GM18507 (cell line): ENCODE data around the gene MGAT4C.

Experiments used
- DNase-seq: peaks from one replicate; pipeline ENCODE4 v3.0.0; 2011; ENCODE audit warnings: low read depth; ENCODE audit not compliant: insufficient read length; ENCODE audit errors: extremely low spot score
- FAIRE-seq: peaks from 2 replicates; lab custom pipeline; 2011; peaks lifted over from hg19 to GRCh38; lab: Jason Lieb, UNC

MGAT4C gene

DNA sequence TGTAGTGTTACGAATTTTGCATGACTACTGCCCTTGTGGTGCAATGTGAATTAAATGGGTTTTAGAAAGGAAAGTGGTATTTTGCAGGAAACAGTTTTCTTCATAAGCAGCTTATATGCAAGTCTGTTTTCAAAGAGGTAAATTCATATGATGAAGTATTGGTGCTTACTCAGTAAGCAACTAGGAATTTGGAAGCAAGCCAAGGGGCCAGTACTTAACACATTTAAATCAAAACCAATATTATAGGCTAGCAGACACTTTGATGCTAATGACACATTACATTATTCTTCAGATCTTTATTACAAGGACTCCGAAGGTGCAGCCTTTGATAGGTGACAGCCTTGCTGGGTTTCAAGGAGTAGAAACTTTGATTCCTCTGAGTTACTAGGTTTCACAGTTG, 23.1 kb downstream of the MGAT4C start:
- FAIRE-seq: no peak
- no peak for DNase-seq

DNA sequence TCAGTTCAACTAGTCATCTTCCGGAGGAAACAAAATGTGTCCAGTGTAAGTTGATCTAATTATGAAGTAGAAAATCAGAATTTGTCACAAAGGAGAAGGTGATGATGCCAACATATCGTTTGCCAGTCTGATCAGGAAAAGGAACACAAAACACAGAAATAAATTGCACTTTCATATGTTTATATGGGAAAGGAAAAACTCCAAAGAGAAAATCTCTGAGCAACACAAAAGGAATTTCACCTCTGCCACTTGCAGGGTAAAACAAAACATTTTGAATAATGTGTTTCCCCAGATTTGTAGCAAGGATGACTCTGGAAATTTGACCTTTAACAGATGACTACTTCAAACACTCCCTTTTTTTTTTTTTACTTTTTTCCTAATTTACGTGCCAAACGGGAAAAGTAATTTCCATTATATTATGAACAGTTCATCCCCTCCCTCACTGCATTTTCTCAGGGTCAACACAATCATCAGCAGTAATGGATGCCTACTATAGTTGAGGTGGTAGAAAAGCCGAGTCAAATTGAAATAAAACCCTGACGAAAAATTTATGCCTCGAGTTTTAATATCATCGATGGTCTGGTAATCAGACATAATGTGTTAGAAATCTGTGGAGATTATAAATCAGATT, 25.6 kb downstream of the MGAT4C start:
- no peak for DNase-seq

DNA sequence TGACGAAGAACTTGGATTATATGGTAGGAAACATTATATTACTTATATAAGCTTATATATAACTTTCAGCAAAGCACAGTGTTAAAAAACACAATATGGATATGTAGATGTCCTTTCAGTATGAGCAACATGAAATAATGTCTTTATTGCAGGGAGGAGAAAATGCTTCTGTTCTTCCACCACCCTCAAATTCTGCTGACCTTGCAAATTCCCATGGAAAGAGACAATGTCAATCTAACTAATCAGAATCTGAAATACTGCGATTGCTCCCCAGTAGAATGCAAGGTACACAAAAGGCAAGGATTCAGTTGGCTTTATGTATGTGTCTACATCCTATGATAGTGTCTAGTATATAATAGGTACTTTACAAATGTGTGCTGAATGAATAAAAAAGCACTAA, 26.4 kb downstream of the MGAT4C start:
- no peak for DNase-seq
- FAIRE-seq: no peak

More for the DNA sequence above, 25.6 kb downstream of the MGAT4C start:
- no peak for FAIRE-seq

DNA sequence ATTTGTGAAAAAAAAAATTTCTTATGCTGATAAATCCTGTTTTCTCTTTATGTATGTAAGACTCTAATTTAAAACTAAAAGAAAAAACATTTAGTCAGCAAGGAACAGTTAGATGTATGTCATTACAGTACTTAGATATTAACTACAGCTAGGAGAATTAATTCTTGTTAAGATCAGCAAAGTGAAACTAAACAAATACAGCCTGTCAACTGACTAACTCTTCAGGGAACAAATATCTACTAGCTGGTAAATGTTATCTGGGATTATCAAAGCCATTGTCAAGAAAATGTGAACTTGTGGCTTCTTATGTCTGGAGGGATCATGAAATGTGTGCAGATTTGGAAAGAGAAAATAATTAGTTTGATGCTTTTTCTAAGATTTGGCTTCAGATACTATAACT, 27.5 kb downstream of the MGAT4C start:
- no peak for FAIRE-seq
- DNase-seq: no peak

DNA sequence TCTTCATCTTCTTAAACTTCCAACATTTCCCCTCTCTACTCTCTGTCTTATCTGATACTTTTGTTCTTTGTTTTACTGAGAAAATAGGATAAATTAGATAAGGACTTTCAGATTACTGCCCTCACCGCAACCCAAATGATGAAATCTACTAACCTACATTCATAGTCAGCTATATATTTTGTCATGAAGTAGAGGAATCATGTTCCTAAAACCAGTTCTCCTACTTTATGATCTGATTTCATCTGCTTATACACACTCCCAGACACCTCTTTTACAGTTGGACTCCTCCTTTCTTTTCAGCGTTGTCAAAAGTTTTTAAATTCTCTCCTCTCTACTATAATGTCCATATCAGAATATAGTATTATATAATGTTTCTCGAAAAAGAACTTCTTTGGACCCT, 29.7 kb downstream of the MGAT4C start:
- FAIRE-seq (no peak), DNase-seq (no peak)

DNA sequence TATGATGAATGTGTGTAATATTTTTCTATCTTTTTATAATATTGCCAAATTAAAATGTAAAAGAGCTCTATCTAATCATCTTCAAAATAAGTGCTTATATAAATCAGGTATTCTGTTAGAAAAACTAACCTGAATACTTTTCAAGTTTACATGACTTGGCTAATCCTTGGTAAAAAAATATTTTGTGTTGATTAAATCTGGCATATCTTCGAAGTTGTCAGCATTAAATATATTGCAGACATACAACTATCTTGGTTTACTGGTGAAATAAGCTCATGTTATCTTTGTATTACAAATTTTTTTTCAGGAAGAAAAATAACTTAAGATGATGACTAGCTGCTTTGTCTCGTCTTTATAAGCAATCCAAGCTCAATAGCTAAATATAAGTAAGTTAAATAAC, 39.6 kb downstream of the MGAT4C start:
- DNase-seq: no peak

DNA sequence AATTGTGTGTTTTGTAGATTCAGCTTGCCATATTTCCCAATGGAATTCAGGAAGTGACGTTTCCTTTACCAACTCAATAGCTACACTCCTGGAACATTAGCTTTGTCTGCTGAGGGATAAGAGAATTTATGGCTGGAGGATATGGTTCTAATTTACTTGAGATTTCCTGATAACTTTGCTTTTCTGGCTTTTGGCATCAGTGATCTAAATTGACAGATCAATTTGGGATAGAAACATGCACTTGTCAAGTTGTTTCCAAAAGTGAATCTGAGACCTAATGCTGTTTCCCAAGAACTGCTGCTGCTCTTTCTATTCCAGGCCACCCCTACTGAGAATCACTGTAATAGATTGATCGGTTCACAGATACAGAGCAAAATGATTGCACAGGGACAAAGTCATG, 43.2 kb downstream of the MGAT4C start:
- no peak for FAIRE-seq
- no peak for DNase-seq

More for the DNA sequence above, 39.6 kb downstream of the MGAT4C start:
- no peak for FAIRE-seq

DNA sequence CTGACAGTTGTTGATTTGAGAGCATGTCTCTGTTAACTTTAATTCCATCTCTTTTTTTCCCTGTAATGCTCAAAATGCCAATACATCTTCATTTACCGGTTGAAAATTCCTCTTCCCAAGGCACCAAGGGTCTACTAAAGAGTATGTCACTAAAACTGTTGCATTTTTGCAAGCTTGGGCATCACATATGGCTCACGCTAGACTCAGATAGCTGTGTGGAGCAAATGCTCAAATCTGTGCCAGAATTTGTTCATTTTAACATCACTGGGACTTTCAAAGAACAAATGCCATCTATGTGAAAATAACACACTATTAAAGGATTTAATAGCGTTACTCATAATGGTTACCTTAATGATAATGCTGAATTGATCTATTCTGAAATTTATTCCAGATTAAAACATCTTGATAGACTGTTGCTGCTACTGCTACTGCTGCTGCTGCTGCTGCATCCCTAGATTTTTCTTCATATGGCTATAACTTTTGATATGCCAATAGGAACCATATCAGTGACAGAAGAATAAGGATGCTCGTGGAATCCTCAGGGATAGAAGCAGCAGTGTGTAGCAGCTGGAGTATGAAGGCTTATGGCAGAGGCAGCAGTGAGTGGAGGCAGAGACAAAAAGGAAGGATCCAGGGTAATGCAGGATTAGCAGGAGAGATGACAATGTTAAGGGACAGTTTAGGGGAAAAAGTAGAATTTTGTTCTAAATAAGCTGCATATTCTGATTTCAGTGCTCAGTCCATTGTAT, 57.3 kb downstream of the MGAT4C start:
- FAIRE-seq: no peak
- no peak for DNase-seq

DNA sequence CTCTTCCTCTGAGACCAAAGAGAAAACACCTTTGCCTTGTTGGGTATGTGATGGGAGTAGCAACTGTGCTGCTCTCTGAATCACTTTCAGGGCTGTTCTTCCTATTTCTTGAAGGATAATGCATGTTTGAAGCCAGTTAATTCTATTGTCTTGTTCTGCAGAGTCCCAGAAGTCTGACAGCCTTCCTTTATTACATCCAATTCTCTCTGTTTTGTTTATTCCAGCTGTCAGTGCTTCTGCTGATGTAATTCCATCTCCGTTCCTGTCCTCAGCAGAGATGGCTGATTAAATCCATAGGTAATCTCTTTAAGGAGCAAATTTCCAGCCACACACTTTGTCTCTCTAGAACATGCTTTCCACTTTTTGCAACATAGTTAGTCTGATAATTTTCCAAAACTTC, 59.7 kb downstream of the MGAT4C start:
- DNase-seq (no peak), FAIRE-seq (no peak)

DNA sequence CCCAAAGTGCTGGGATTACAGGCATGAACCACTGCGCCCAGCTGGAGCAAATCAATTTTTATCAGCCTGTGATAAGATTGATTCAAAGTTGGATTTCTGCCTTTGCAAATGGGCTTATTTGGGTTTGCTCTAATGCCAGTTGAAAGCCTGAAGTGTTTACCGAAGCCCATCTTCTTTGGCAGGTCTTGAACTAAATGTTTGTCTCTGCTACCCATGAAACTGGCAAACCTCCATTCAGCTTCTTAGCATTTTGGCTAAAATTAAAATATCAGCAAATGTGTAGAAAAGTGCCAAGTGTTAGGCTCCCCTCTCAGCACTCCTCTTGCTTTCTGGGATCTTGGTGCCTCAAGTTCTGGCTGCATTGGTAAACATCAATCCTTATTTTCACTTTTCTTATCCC, 61.5 kb downstream of the MGAT4C start:
- DNase-seq (no peak), FAIRE-seq (no peak)

DNA sequence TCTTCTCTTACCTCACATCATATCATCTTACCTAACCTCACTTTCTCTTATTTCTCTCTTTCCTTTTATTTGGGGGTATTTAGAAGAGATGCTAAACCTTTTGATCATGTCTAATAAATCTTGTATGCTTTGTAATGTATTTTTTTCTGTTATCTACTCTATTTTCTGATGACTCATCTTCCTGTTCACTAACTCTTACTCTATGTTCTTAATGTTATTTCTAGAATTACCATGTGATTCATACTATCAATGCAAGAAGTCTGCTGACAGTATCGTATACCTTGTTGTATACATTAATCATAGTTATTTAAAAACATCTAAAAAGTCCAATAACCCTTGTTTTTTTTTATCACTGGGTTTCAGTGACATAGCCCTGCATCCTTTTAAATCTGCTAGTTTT, 62.3 kb downstream of the MGAT4C start:
- no peak for FAIRE-seq
- DNase-seq: no peak

DNA sequence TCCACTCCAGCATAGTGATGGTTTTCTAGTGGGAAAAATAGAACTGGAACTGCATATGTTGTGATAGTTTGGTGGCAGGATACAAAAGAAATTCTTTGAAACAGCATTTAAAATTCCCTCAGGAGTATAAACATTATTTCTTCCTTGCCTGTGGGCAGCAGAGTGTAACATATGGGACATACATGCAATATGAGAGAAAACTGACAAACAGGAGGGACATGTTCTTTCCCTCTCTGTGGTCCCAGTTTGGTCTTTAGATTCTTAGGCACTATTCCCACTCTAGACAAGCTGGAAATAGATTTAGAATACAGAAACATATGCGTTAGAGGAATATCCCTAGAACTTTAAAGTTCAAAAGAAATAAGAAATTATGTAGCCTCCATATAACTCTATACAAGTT, 68.0 kb downstream of the MGAT4C start:
- DNase-seq (no peak), FAIRE-seq (no peak)

DNA sequence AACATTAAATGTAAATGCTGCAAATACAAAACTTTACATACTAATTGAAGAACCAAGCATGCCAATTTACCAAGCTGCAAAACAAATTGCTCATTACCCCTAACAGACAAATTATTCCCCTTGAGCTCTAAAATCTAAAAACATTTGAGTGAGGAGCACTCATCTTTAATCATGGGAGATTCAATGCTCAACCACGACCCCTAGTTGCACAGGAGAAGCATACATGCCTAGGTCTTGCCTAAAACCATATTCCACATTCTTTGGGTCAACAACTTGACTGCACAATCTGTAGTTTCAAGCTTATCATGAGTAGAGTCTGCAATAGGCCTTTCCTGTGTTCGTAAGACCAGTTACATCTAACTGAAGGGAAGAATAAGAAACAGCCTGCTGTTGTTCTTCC, 69.7 kb downstream of the MGAT4C start:
- DNase-seq (no peak), FAIRE-seq (no peak)

DNA sequence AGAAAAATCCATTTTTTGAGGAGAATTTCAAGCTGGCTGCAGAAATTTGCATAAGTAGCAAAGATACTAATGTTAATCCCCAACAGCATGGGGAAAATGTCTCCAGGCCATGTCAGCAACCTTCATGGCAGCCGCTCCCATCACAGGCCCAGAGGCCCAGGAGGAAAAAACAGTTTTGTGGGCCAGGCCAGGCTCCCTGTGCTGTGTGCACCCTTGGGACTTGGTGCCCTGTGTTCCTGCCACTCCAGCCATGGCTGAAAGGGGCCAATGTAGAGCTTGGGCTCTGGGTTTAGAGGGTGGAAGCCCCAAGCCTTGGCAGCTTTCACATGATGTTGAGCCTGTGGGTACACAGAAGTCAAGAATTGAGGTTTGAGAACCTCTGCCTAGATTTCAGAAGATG, 76.3 kb downstream of the MGAT4C start:
- FAIRE-seq (no peak), DNase-seq (no peak)

DNA sequence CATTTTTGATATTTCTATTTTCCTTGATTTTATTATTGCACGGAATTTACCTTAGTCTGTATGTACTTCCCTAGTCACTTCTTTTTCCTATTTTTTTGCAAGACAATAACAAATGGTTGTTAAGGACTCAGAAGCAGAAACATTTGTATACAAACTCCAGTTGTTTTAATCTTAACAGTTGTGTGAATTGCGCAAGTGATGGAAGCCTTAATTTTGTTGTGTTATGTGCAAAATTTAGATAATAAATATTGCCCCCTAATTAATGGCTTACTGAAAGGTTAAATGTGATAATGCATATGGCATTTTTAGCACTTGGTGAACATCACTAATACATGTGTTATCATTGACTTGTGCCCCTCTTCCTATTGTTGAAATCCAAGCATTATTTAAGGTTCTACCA, 82.0 kb downstream of the MGAT4C start:
- DNase-seq: no peak
- no peak for FAIRE-seq

DNA sequence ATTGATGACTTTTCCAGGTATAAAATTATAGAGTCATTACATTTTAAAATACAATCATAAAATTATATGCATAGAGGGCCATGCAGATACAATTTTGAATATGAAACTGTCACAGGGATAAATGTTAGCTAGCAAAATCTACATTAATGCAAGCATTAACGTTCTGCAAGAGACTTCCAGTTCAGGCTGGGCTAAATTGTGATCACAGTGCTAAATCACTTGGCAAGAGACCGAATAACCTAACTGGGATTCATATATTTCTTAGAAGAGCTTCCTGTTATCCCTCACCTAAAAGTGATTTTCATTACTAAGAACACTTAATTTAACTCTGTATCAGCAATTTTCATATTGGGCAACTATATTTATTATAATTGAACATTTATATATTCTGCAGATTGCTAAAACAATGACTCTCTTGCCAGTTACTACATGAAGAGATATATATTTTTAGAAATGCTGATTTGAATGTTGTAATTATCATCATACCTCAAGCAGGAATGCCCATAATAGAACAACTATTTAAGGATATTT, 83.2 kb downstream of the MGAT4C start:
- FAIRE-seq (no peak), DNase-seq (no peak)

DNA sequence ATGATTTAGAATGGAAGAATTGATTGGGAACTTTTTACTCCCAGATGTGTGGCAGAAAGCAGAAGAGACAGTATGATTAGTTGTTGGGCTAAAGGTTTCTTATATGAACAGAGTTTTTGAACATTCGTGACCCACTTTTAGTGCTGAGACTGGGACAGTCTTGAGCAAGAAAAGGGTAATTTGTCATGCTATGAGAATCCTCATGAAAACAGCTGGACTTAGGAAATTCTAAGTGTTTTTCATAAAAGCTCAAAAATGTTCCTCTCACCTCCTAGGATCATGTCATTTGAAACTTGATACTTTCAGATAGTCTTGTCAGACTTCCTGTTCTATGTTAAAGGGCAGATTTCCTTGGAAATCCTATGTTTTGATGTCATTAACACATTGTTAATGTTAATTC, 86.1 kb downstream of the MGAT4C start:
- FAIRE-seq: no peak

DNA sequence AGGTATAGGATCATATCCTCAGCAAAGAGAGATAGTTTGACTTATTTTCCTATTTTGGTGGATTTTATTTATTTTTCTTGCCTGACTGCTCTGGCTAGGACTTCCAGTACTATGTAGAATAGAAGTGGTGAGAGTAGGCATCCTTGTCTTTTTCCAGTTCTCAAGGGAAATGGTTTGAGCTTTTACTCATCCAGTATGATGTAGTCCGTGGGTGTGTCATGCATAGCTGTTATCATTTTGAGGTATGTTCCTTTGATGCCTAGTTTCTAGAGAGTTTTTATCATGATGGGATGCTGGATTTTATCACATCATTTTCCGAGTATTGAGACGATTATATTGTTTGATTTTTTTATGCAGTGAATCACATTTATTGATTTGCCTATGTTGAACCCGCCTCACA, 97.2 kb downstream of the MGAT4C start:
- DNase-seq (no peak), FAIRE-seq (no peak)

More for the DNA sequence above, 86.1 kb downstream of the MGAT4C start:
- DNase-seq: no peak

DNA sequence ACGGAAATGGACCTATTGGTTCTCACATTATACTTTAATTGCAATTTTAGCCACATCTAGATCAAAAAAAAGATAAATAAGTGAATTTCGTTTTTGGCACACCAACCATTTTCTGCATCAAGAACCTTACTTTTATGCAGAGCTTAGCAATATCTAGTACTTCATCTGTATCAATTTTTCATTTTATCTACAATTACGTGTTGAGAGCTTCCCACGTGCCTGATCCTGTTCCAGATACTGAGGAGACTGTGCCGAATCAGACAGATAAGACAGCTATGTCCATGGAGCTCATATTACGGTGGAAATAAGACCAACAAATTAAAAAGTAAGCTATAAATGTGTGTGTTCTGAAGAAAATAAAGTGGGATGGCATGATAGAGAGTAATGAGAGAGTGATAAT, 101.6 kb downstream of the MGAT4C start:
- FAIRE-seq: no peak
- DNase-seq: no peak

DNA sequence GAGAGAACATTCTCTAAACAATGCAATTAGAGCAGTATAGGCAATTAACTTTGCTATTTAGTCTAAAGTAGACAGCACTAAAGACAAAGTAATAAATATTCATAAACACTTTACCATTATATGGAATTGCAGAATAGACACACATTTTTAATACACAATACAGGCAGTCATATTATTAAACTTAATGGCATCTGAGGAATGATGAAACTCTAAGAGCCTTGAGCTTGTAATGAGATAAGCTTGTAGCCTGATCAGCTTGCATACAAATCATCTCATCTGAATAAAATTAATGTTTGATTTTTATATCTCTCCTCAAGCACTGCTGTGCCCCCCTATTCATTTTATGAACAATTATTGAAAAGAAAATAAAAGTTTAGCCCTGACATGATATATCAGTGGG, 107.6 kb downstream of the MGAT4C start:
- FAIRE-seq: no peak

DNA sequence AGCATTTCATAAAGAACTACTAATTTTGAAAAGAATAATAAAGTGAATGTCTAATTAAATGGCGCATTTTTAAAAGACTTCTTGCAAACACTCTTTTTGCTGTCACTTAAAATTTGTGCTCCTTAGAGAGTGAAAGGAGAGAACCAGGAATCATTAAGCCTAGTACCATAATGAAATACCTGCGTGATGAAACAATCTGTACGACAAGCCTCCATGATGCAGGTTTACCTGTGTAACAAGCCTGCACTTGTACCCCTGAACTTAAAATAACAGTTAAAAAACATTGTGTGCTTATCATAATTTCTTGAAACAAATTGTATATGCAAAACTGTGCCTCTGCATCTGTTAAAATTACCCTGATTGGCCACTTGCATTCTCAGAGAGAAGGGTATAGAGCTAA, 108.1 kb downstream of the MGAT4C start:
- no peak for FAIRE-seq

More for the DNA sequence above, 107.6 kb downstream of the MGAT4C start:
- no peak for DNase-seq

More for the DNA sequence above, 108.1 kb downstream of the MGAT4C start:
- no peak for DNase-seq
